ENCODE results near the gene PHF21A. TPM values are rescaled to one million over a fixed set of nuclear protein-coding genes. Genes with fewer than 3 reads are reported as not detected.

Gene PHF21A
- total and polyA plus RNA-seq, 2 donors (not counting 3 experiments of a cell fraction or from before 2014, with no cell fraction given): 14.1 to 30.5 TPM

DNA sequence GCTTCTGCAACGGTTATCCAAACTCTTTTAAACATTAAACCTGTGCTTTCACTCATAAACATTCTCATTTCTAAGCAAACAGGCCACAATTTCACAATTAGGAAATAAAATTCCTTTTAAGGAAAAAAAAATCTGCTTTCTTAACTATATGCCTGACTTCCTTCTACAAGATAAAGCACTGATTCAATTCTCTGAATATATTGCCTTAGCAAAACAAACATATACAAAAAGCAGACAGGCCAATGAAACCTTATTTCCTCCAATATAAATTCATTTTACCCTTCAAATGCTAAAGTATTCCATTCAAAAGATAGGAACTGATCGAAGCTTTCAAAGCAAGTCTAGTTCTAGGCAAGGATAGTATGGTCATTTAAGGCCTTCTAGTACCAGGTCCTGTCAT lies 76.7 kb downstream of the PHF21A start:
- Histone ChIP-seq H3K4me2 (ENCODE audit: insufficient read depth, low read length) (no peak overlapping the region), H3K27ac (ENCODE audit: insufficient read depth, low read depth, low read length) (no peak overlapping the region), H3K36me3 (ENCODE audit: control insufficient read depth in 2 of 2, extremely low read depth in 1 of 2, insufficient read depth in 2 of 2, low read length in 2 of 2) (no peaks in the 10 kb centered on the region), H2AFZ (ENCODE audit: low read depth, low read length) (no peak overlapping the region), H3K4me3 (replicated peaks in 1 of 3; ENCODE audit: insufficient read depth in 1 of 3, low read depth in 1 of 3, low read length in 3 of 3) (no peak overlapping the region), H3K9ac (replicated peaks; ENCODE audit: extremely low read depth, insufficient read depth, low read length) (no peak overlapping the region), H3K79me2 (ENCODE audit: control insufficient read depth, insufficient read depth, low read length) (no peaks in the 10 kb centered on the region), H3K9me1 (replicated peaks; ENCODE audit: control insufficient read depth, extremely low read depth, insufficient read depth, low read length) (no peaks in the 10 kb centered on the region), H3K27me3 (ENCODE audit: control insufficient read depth in 2 of 2, insufficient read depth in 2 of 2, low read length in 2 of 2) (no peaks in the 10 kb centered on the region), H3K9me3 (replicated peaks; ENCODE audit: control insufficient read depth, insufficient read depth, low read length) (no peaks in the 10 kb centered on the region), H4K20me1 (replicated peaks; ENCODE audit: control insufficient read depth, extremely low read depth, insufficient read depth, low read length) (no peaks in the 10 kb centered on the region), H3K4me1 (ENCODE audit: control insufficient read depth, extremely low read depth, insufficient read depth, low read length) (no peaks in the 10 kb centered on the region)
- ChIA-PET CTCF (no interaction called here), POLR2A (no interaction called here)
- FAIRE-seq (no peak), DNase-seq (ENCODE audit: low read depth, low spot score) (no peak)
- no TSS peak for BruUV-seq (replicated peaks)
- TF ChIP-seq JUN (IDR thresholded peaks at IDR 0.05; ENCODE audit: borderline replicate concordance, insufficient read depth, insufficient read length, low read depth) (no peak), POLR2A (IDR thresholded peaks at IDR 0.05; ENCODE audit: low read depth, low read length) (no peak), POLR2AphosphoS5 (IDR thresholded peaks at IDR 0.05; ENCODE audit: insufficient read depth, low read depth, low read length) (no peak), GATA2 (IDR thresholded peaks at IDR 0.05; ENCODE audit: insufficient read depth, insufficient read length, low read depth, low read length) (no peak)
- TF ChIP-seq, protein P1, sequence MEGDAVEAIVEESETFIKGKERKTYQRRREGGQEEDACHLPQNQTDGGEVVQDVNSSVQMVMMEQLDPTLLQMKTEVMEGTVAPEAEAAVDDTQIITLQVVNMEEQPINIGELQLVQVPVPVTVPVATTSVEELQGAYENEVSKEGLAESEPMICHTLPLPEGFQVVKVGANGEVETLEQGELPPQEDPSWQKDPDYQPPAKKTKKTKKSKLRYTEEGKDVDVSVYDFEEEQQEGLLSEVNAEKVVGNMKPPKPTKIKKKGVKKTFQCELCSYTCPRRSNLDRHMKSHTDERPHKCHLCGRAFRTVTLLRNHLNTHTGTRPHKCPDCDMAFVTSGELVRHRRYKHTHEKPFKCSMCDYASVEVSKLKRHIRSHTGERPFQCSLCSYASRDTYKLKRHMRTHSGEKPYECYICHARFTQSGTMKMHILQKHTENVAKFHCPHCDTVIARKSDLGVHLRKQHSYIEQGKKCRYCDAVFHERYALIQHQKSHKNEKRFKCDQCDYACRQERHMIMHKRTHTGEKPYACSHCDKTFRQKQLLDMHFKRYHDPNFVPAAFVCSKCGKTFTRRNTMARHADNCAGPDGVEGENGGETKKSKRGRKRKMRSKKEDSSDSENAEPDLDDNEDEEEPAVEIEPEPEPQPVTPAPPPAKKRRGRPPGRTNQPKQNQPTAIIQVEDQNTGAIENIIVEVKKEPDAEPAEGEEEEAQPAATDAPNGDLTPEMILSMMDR (IDR thresholded peaks at IDR 0.05; ENCODE audit: extremely low read depth in 1 of 2, insufficient read depth in 1 of 2, low read depth in 1 of 2, low read length in 2 of 2): no peak
- intact Hi-C loops (cut with micrococcal nuclease) (no loop called here), dilution Hi-C loops (cut with MboI; ENCODE audit: extremely low pct_ligation_motif_present, low sequenced_read_pairs) (no loop called here)

GRCh38 chr11:46039990-46040389 lies 81.3 kb downstream of the PHF21A start:
- Histone ChIP-seq H3K36me3 (ENCODE audit: control insufficient read depth in 2 of 2, extremely low read depth in 1 of 2, insufficient read depth in 2 of 2, low read length in 2 of 2) (no peaks in the 10 kb centered on the region), H3K27me3 (ENCODE audit: control insufficient read depth in 2 of 2, insufficient read depth in 2 of 2, low read length in 2 of 2) (no peaks in the 10 kb centered on the region), H3K9ac (replicated peaks; ENCODE audit: extremely low read depth, insufficient read depth, low read length) (no peak overlapping the region), H3K27ac (ENCODE audit: insufficient read depth, low read depth, low read length) (no peak overlapping the region), H3K4me1 (ENCODE audit: control insufficient read depth, extremely low read depth, insufficient read depth, low read length) (no peaks in the 10 kb centered on the region), H3K79me2 (ENCODE audit: control insufficient read depth, insufficient read depth, low read length) (no peaks in the 10 kb centered on the region), H3K9me1 (replicated peaks; ENCODE audit: control insufficient read depth, extremely low read depth, insufficient read depth, low read length) (no peaks in the 10 kb centered on the region), H4K20me1 (replicated peaks; ENCODE audit: control insufficient read depth, extremely low read depth, insufficient read depth, low read length) (no peaks in the 10 kb centered on the region), H3K4me3 (replicated peaks in 1 of 3; ENCODE audit: insufficient read depth in 1 of 3, low read depth in 1 of 3, low read length in 3 of 3) (no peak overlapping the region), H2AFZ (ENCODE audit: low read depth, low read length) (no peak overlapping the region), H3K4me2 (ENCODE audit: insufficient read depth, low read length) (no peak overlapping the region), H3K9me3 (replicated peaks; ENCODE audit: control insufficient read depth, insufficient read depth, low read length) (no peaks in the 10 kb centered on the region)
- intact Hi-C loops (cut with micrococcal nuclease): loop anchor here (10.0 kb wide), 1 partner anchor 55 kb away; no protein-coding TSS in a partner anchor
- no TSS peak for BruUV-seq (replicated peaks)
- DNase-seq (ENCODE audit: low read depth, low spot score) (no peak), FAIRE-seq (no peak)
- POLR2A ChIA-PET: no interaction called here
- dilution Hi-C loops (cut with MboI; ENCODE audit: extremely low pct_ligation_motif_present, low sequenced_read_pairs): no loop called here
- CTCF ChIA-PET: no interaction called here
- no peak for TF ChIP-seq MAX (IDR thresholded peaks at IDR 0.05; ENCODE audit: insufficient read depth, insufficient read length)

Data from endothelial cell of umbilical vein (primary cell).